H1 (cell line): ENCODE results near the gene CDH2.

Experiments used
- ASH2L ChIP-seq: fragments of 200-600, 300-600 bp; sonication (generic); IDR thresholded peaks from one replicate; pipeline ENCODE4 v1.7.1; 2017; ENCODE audit warnings: low read length
- JUND ChIP-seq: IDR thresholded peaks from 2 replicates; pipeline ENCODE4 v1.6.1; 2011; ENCODE audit warnings: mild to moderate bottlenecking, improper control_type of control experiment, low read length
- POLR2A ChIP-seq, 2 experiments: IDR thresholded peaks; 1 replicate in 1 of 2; 2 replicates in 1 of 2; pipeline ENCODE4 v1.6.1; 2011; ENCODE audit warnings: low read depth in 2 of 2, low read length in 2 of 2, mild to moderate bottlenecking in 2 of 2; ENCODE audit errors: control extremely low read depth in 1 of 2
- RAD21 ChIP-seq, 2 experiments: IDR thresholded peaks in 1 of 2; conservative IDR thresholded peaks in 1 of 2; 2 replicates each; pipeline ENCODE4 v1.6.1; 2011; ENCODE audit warnings: low read depth in 2 of 2, low read length in 2 of 2, improper control_type of control experiment in 1 of 2, inconsistent platforms in 1 of 2, mild to moderate bottlenecking in 1 of 2, moderate library complexity in 1 of 2
- ZNF274 ChIP-seq: IDR thresholded peaks from 2 replicates; pipeline ENCODE4 v1.7.0; 2012; ENCODE audit warnings: low read length, borderline replicate concordance; ENCODE audit errors: extremely low read depth

- TF ChIP-seq JUND: no peak
- TF ChIP-seq RAD21 (IDR thresholded peaks at IDR 0.05 in 1 of 2, conservative IDR thresholded peaks at IDR 0.05 in 1 of 2; ENCODE audit: low read depth in 2 of 2, low read length in 2 of 2): no peak; a peak in 1 of 4 replicates
- no peak for TF ChIP-seq ASH2L
- no peak for TF ChIP-seq ZNF274
- no peak for TF ChIP-seq POLR2A (IDR thresholded peaks at IDR 0.05; ENCODE audit: control extremely low read depth in 1 of 2, low read depth in 2 of 2, low read length in 2 of 2)
Observed at GRCh38 chr18:28158083-28158581, 18.8 kb downstream of the CDH2 start.
